Ascending aorta (tissue), 2 donors: ENCODE results near the gene FBXO41. TPM values are rescaled to one million over a fixed set of nuclear protein-coding genes. Genes with fewer than 3 reads are reported as not detected.

ENCODE experiments used
- DNase-seq, 2 donors: peaks; one replicate each; pipeline ENCODE4 v3.0.0-alpha.2; 2019; ENCODE audit warnings: low spot score in 2 of 2
- H3K27ac ChIP-seq, 2 donors: fragments of 200-600 bp; sonication (generic); one replicate each; pipeline ENCODE4 v1.5.1; 2016 to 2017; ENCODE audit warnings: mild to moderate bottlenecking in 1 of 2
- H3K27me3 ChIP-seq: fragments of 200-600 bp; sonication (generic); one replicate; pipeline ENCODE4 v1.5.1; 2017
- H3K36me3 ChIP-seq, 2 donors: fragments of 200-600 bp; sonication (generic); one replicate each; pipeline ENCODE4 v1.5.1; 2016
- H3K4me1 ChIP-seq, 2 donors: fragments of 200-600 bp; sonication (generic); one replicate each; pipeline ENCODE4 v1.5.1; 2016 to 2017; ENCODE audit warnings: mild to moderate bottlenecking in 1 of 2
- H3K4me3 ChIP-seq, 2 donors: fragments of 200-600 bp; sonication (generic); one replicate each; pipeline ENCODE4 v1.5.1; 2016 to 2017; ENCODE audit warnings: mild to moderate bottlenecking in 1 of 2
- H3K9me3 ChIP-seq, 2 donors: fragments of 200-600 bp; sonication (generic); one replicate each; pipeline ENCODE4 v1.5.1; 2016
- CTCF ChIP-seq, 3 experiments: fragments of 200-600 bp in 2 of 3; fragments of 450-650 bp in 1 of 3; sonication (generic) in 2 of 3; IDR thresholded peaks; one replicate each; pipeline ENCODE4 v1.5.1; 2016 to 2019; ENCODE audit warnings: antibody characterized with exemption in 3 of 3, mild to moderate bottlenecking in 1 of 3, moderate library complexity in 1 of 3
- intact Hi-C: fragments of 100-400 bp; cut with DNase I; formaldehyde crosslinking; loops from one replicate; pipeline ENCODE4 v1.15.1; 2023
- total RNA-seq: library from RNA; depleted of rRNA; stranded (reverse); fragments of >200 nt; gene quantifications from one replicate; pipeline ENCODE4 v1.1.0, GENCODE V29; 2016

The FBXO41 gene
- total RNA-seq, 1 donor from 2014 or later, result 5.2 TPM

GRCh38 chr2:73272270-73272669 is 12.0 kb downstream of the FBXO41 start:
- H3K27me3 ChIP-seq, result peaks cover 4% of the 10 kb centered on the region
- DNase-seq, result no peak
- intact Hi-C loops, result no loop called here
- no peaks in the 10 kb centered on the region for H3K9me3 ChIP-seq
- peaks cover 3 to 6% of the 10 kb centered on the region in 2 donors for H3K4me1 ChIP-seq
- H3K27ac ChIP-seq, result no peak overlapping the region
- no peaks in the 10 kb centered on the region for H3K36me3 ChIP-seq
- TF ChIP-seq CTCF (IDR thresholded peaks at IDR 0.05), result no peak
- no peak overlapping the region for H3K4me3 ChIP-seq

- intact Hi-C loops, result no loop called here
- no peaks in the 10 kb centered on the region for H3K9me3 ChIP-seq
- peaks cover 4% of the 10 kb centered on the region for H3K27me3 ChIP-seq
- no peak overlapping the region for H3K27ac ChIP-seq
- no peak for DNase-seq
- peaks cover 3 to 6% of the 10 kb centered on the region in 2 donors for H3K4me1 ChIP-seq
- TF ChIP-seq CTCF (IDR thresholded peaks at IDR 0.05), result no peak
- peak overlapping the region; percentile 23 to 49 for H3K4me3 ChIP-seq
- H3K36me3 ChIP-seq, result no peaks in the 10 kb centered on the region
Measured at GRCh38 chr2:73269686-73270465, 14.4 kb downstream of the FBXO41 start.

GRCh38 chr2:73268830-73269685 is 15.2 kb downstream of the FBXO41 start:
- no peaks in the 10 kb centered on the region for H3K9me3 ChIP-seq
- H3K4me1 ChIP-seq, result peaks cover 3 to 6% of the 10 kb centered on the region in 2 donors
- no peak for DNase-seq
- no peak for TF ChIP-seq CTCF (IDR thresholded peaks at IDR 0.05)
- no peaks in the 10 kb centered on the region for H3K36me3 ChIP-seq
- intact Hi-C loops, result no loop called here
- H3K27ac ChIP-seq, result no peak overlapping the region
- peaks cover 4% of the 10 kb centered on the region for H3K27me3 ChIP-seq
- H3K4me3 ChIP-seq, result peak overlapping the region; percentile 27 to 49

- no peaks in the 10 kb centered on the region for H3K9me3 ChIP-seq
- H3K4me1 ChIP-seq, result peaks cover 3 to 6% of the 10 kb centered on the region in 2 donors
- H3K4me3 ChIP-seq, result peak overlapping the region; percentile 27 to 49
- intact Hi-C loops, result no loop called here
- TF ChIP-seq CTCF (IDR thresholded peaks at IDR 0.05), result no peak
- peaks cover 4% of the 10 kb centered on the region for H3K27me3 ChIP-seq
- H3K27ac ChIP-seq, result no peak overlapping the region
- no peaks in the 10 kb centered on the region for H3K36me3 ChIP-seq
- DNase-seq, result no peak
Measured at GRCh38 chr2:73268366-73268829, 15.9 kb downstream of the FBXO41 start.

GRCh38 chr2:73267008-73267407 is 17.3 kb downstream of the FBXO41 start:
- no peaks in the 10 kb centered on the region for H3K36me3 ChIP-seq
- TF ChIP-seq CTCF (IDR thresholded peaks at IDR 0.05), result no peak
- H3K9me3 ChIP-seq, result no peaks in the 10 kb centered on the region
- no peak overlapping the region for H3K27ac ChIP-seq
- H3K4me1 ChIP-seq, result peaks cover 3 to 6% of the 10 kb centered on the region in 2 donors
- intact Hi-C loops, result no loop called here
- H3K4me3 ChIP-seq, result no peak overlapping the region
- DNase-seq, result no peak
- H3K27me3 ChIP-seq, result peaks cover 4% of the 10 kb centered on the region
